Suprapubic skin (tissue), 4 donors: ENCODE data around the gene STARD3NL. TPM values are rescaled to one million over a fixed set of nuclear protein-coding genes. Genes with fewer than 3 reads are reported as not detected.

Experiments
- DNase-seq, 2 donors: peaks; one replicate each; pipeline ENCODE4 v3.0.0-alpha.2; 2019; ENCODE audit warnings: low spot score in 2 of 2
- H3K27ac ChIP-seq: fragments of 200-600 bp; sonication (generic); one replicate; pipeline ENCODE4 v1.5.1; 2019
- H3K27me3 ChIP-seq: fragments of 200-600 bp; sonication (generic); one replicate; pipeline ENCODE4 v1.5.1; 2019
- H3K36me3 ChIP-seq: fragments of 200-600 bp; sonication (generic); one replicate; pipeline ENCODE4 v1.5.1; 2019
- H3K4me1 ChIP-seq: fragments of 200-600 bp; sonication (generic); one replicate; pipeline ENCODE4 v1.5.1; 2019
- H3K4me3 ChIP-seq: fragments of 200-600 bp; sonication (generic); one replicate; pipeline ENCODE4 v1.5.1; 2019; ENCODE audit warnings: mild to moderate bottlenecking
- H3K9me3 ChIP-seq: fragments of 200-600 bp; sonication (generic); one replicate; pipeline ENCODE4 v1.5.1; 2019
- CTCF ChIP-seq, 2 donors: fragments of 200-600 bp in 1 of 2; fragments of 450-650 bp in 1 of 2; sonication (generic) in 1 of 2; IDR thresholded peaks; one replicate each; pipeline ENCODE4 v1.5.1; 2016 to 2019; ENCODE audit warnings: antibody characterized with exemption in 2 of 2, mild to moderate bottlenecking in 1 of 2, moderate library complexity in 1 of 2
- EP300 ChIP-seq: sonication (generic); formaldehyde crosslinking; IDR thresholded peaks from one replicate; pipeline ENCODE4 v1.6.1; 2017; ENCODE audit warnings: antibody characterized with exemption
- POLR2A ChIP-seq, 2 donors: fragments of 450-650 bp; IDR thresholded peaks; one replicate each; pipeline ENCODE4 v1.6.1; 2017; ENCODE audit warnings: antibody characterized with exemption in 2 of 2, mild to moderate bottlenecking in 2 of 2, moderate library complexity in 2 of 2
- POLR2AphosphoS5 ChIP-seq, 3 donors: sonication (generic); formaldehyde crosslinking; IDR thresholded peaks; one replicate each; pipeline ENCODE4 v1.6.1; 2017; ENCODE audit warnings: antibody characterized with exemption in 3 of 3
- whole genome bisulfite sequencing: methylation state at CpG from one replicate; pipeline ENCODE4 v1.1.5; 2018; 5-methylcytosine and 5-hydroxymethylcytosine counted together
- total RNA-seq, 4 donors: library from RNA; depleted of rRNA; stranded (reverse); fragments of >200 nt; gene quantifications; one replicate each; pipeline ENCODE4 v1.1.0, GENCODE V29; 2016

Gene STARD3NL
- total RNA-seq, 4 donors from 2014 or later = 7.4 to 12.4 (median 7.9) TPM

- no peak for DNase-seq
- 79% methylated on average over 6 of the region's 6 CpGs for WGBS
- H3K36me3 ChIP-seq = no peaks in the 10 kb centered on the region
- H3K9me3 ChIP-seq = no peaks in the 10 kb centered on the region
- no peak overlapping the region for H3K27ac ChIP-seq
- H3K4me3 ChIP-seq = no peak overlapping the region
- no peaks in the 10 kb centered on the region for H3K27me3 ChIP-seq
- no peak for TF ChIP-seq POLR2A (IDR thresholded peaks at IDR 0.05)
- TF ChIP-seq CTCF (IDR thresholded peaks at IDR 0.05) = no peak
- no peak for TF ChIP-seq POLR2AphosphoS5 (IDR thresholded peaks at IDR 0.05)
- no peak for TF ChIP-seq EP300
- H3K4me1 ChIP-seq = peaks cover under 1% of the 10 kb centered on the region
These were observed 7.6 kb downstream of the STARD3NL start for GRCh38 chr7:38185395-38186307.

- WGBS = 78% methylated on average over 4 of the region's 4 CpGs
- no peak for DNase-seq
- Histone ChIP-seq H3K4me3 (no peak overlapping the region), H3K27me3 (no peaks in the 10 kb centered on the region), H3K9me3 (no peaks in the 10 kb centered on the region), H3K36me3 (no peaks in the 10 kb centered on the region), H3K4me1 (no peaks in the 10 kb centered on the region), H3K27ac (no peak overlapping the region)
- TF ChIP-seq EP300 = no peak
- no peak for TF ChIP-seq CTCF (IDR thresholded peaks at IDR 0.05)
- no peak for TF ChIP-seq POLR2A (IDR thresholded peaks at IDR 0.05)
- no peak for TF ChIP-seq POLR2AphosphoS5 (IDR thresholded peaks at IDR 0.05)
These were observed 8.7 kb downstream of the STARD3NL start for GRCh38 chr7:38186593-38187314.

GRCh38 chr7:38187794-38188440 is 9.9 kb downstream of the STARD3NL start:
- 73% methylated on average over 7 of the region's 7 CpGs for WGBS
- H3K4me1 ChIP-seq = no peaks in the 10 kb centered on the region
- no peak for TF ChIP-seq POLR2AphosphoS5 (IDR thresholded peaks at IDR 0.05)
- TF ChIP-seq EP300 = no peak
- no peak for TF ChIP-seq POLR2A (IDR thresholded peaks at IDR 0.05)
- TF ChIP-seq CTCF (IDR thresholded peaks at IDR 0.05) = no peak
- no peak overlapping the region for H3K4me3 ChIP-seq
- H3K27ac ChIP-seq = no peak overlapping the region
- no peak for DNase-seq
- H3K9me3 ChIP-seq = no peaks in the 10 kb centered on the region
- no peaks in the 10 kb centered on the region for H3K27me3 ChIP-seq
- H3K36me3 ChIP-seq = no peaks in the 10 kb centered on the region

GRCh38 chr7:38189231-38189938 is 11.3 kb downstream of the STARD3NL start:
- no peaks in the 10 kb centered on the region for H3K36me3 ChIP-seq
- TF ChIP-seq POLR2A (IDR thresholded peaks at IDR 0.05) = no peak
- no peak for TF ChIP-seq EP300
- no peak for TF ChIP-seq POLR2AphosphoS5 (IDR thresholded peaks at IDR 0.05)
- no peak for TF ChIP-seq CTCF (IDR thresholded peaks at IDR 0.05)
- H3K4me3 ChIP-seq = no peak overlapping the region
- no peaks in the 10 kb centered on the region for H3K4me1 ChIP-seq
- H3K27ac ChIP-seq = no peak overlapping the region
- 76% methylated on average over 4 of the region's 4 CpGs for WGBS
- no peaks in the 10 kb centered on the region for H3K27me3 ChIP-seq
- no peaks in the 10 kb centered on the region for H3K9me3 ChIP-seq
- DNase-seq = no peak
